WERI-Rb-1 (cell line): ENCODE results near the gene MDM2.

Source experiments
- DNase-seq: peaks from one replicate; pipeline ENCODE4 v3.0.0-alpha.2; 2020
- H3K27ac ChIP-seq: fragments of 250-450 bp; sonication (Bioruptor Pico); 2 replicates; pipeline ENCODE4 v1.5.1; 2020; ENCODE audit warnings: mild to moderate bottlenecking, moderate library complexity
- H3K27me3 ChIP-seq: fragments of 250-450 bp; sonication (Bioruptor Pico); 2 replicates; pipeline ENCODE4 v1.5.1; 2021; ENCODE audit warnings: mild to moderate bottlenecking, low read depth, moderate library complexity; ENCODE audit not compliant: insufficient read depth, severe bottlenecking
- H3K36me3 ChIP-seq: fragments of 250-450 bp; sonication (Bioruptor Pico); 2 replicates; pipeline ENCODE4 v1.5.1; 2020; ENCODE audit warnings: mild to moderate bottlenecking, moderate library complexity
- H3K4me3 ChIP-seq: 2 replicates; pipeline ENCODE4 v1.5.1; 2011; ENCODE audit warnings: low read depth, mild to moderate bottlenecking, control low read depth, low read length
- H3K9me3 ChIP-seq: fragments of 250-450 bp; sonication (Bioruptor Pico); 2 replicates; pipeline ENCODE4 v1.5.1; 2021; ENCODE audit warnings: mild to moderate bottlenecking, moderate library complexity; ENCODE audit not compliant: severe bottlenecking
- TF ChIP-seq, protein P1 (sequence below): IDR thresholded peaks from 2 replicates; pipeline ENCODE4 v1.5.1; 2011; ENCODE audit warnings: low read depth, mild to moderate bottlenecking, control low read depth, inconsistent platforms, low read length

The MDM2 gene

GRCh38 chr12:68842784-68843567 lies 35.0 kb downstream of the MDM2 start:
- Histone ChIP-seq H3K27me3 (no peaks in the 10 kb centered on the region), H3K9me3 (no peaks in the 10 kb centered on the region), H3K27ac (no peak overlapping the region), H3K4me3 (no peak overlapping the region), H3K36me3 (peaks cover 64% of the 10 kb centered on the region)
- TF ChIP-seq, protein P1, sequence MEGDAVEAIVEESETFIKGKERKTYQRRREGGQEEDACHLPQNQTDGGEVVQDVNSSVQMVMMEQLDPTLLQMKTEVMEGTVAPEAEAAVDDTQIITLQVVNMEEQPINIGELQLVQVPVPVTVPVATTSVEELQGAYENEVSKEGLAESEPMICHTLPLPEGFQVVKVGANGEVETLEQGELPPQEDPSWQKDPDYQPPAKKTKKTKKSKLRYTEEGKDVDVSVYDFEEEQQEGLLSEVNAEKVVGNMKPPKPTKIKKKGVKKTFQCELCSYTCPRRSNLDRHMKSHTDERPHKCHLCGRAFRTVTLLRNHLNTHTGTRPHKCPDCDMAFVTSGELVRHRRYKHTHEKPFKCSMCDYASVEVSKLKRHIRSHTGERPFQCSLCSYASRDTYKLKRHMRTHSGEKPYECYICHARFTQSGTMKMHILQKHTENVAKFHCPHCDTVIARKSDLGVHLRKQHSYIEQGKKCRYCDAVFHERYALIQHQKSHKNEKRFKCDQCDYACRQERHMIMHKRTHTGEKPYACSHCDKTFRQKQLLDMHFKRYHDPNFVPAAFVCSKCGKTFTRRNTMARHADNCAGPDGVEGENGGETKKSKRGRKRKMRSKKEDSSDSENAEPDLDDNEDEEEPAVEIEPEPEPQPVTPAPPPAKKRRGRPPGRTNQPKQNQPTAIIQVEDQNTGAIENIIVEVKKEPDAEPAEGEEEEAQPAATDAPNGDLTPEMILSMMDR = no peak
- DNase-seq = no peak

- DNase-seq = no peak
- H3K4me3 ChIP-seq = no peak overlapping the region
- no peak overlapping the region for H3K27ac ChIP-seq
- H3K9me3 ChIP-seq = no peaks in the 10 kb centered on the region
- no peaks in the 10 kb centered on the region for H3K27me3 ChIP-seq
- peaks cover 50% of the 10 kb centered on the region for H3K36me3 ChIP-seq
- TF ChIP-seq, protein P1 = no peak
Measured at GRCh38 chr12:68844318-68844745, 36.4 kb downstream of the MDM2 start.

- no peaks in the 10 kb centered on the region for H3K9me3 ChIP-seq
- no peaks in the 10 kb centered on the region for H3K27me3 ChIP-seq
- TF ChIP-seq, protein P1 = no peak
- H3K4me3 ChIP-seq = no peak overlapping the region
- DNase-seq = no peak
- no peak overlapping the region for H3K27ac ChIP-seq
- H3K36me3 ChIP-seq = peaks cover 43% of the 10 kb centered on the region
Measured at GRCh38 chr12:68844788-68845695, 37.1 kb downstream of the MDM2 start.

GRCh38 chr12:68846811-68847210 lies 38.8 kb downstream of the MDM2 start:
- H3K27me3 ChIP-seq = no peaks in the 10 kb centered on the region
- TF ChIP-seq, protein P1 = no peak
- no peaks in the 10 kb centered on the region for H3K9me3 ChIP-seq
- H3K27ac ChIP-seq = no peak overlapping the region
- no peak for DNase-seq
- H3K4me3 ChIP-seq = no peak overlapping the region
- H3K36me3 ChIP-seq = peaks cover 26% of the 10 kb centered on the region

DNA sequence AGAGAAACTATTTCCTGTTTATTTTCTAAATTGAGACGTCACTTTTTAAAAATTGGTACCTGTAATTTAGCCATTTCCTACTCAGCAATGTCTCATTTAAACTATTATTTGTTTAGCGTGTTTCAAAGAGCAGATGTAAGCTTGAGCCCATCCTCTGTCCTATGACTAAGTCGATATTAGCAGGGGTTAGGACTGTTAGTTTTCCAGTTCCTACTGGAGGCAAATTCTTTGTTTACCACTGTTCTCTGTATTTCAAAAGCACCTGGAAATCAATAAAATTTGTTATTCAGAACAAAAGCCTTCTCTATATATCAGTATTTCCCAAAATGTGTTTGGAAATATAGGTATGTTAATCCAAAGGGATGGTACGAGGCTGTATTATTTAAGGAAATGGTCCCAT lies 42.4 kb downstream of the MDM2 start:
- DNase-seq = no peak
- no peaks in the 10 kb centered on the region; the same call in 1 of the 2 replicates for H3K36me3 ChIP-seq
- no peaks in the 10 kb centered on the region for H3K9me3 ChIP-seq
- TF ChIP-seq, protein P1 = no peak
- no peaks in the 10 kb centered on the region for H3K27me3 ChIP-seq
- H3K4me3 ChIP-seq = no peak overlapping the region
- H3K27ac ChIP-seq = no peak overlapping the region
